ENCODE results near the gene SEMA6B. TPM values are rescaled to one million over a fixed set of nuclear protein-coding genes. Genes with fewer than 3 reads are reported as not detected.
A peak's percentile ranks its signal among the peaks of the same experiment; 100 is the strongest.

SEMA6B gene
- total and polyA plus RNA-seq, 10 of the 15 experiments (the other 5 are each of a cell fraction or from before 2014, with no cell fraction given): 0.13 TPM; not detected in 9

GRCh38 chr19:4581666-4582553, 22.4 kb upstream of the SEMA6B start:
- Histone ChIP-seq H3K4me2 (ENCODE audit: control insufficient read depth, insufficient read depth) (no peak overlapping the region), H3K36me3 (ENCODE audit: control insufficient read depth in 2 of 2, insufficient read depth in 2 of 2, low read length in 1 of 2) (no peaks in the 10 kb centered on the region), H3K79me2 (ENCODE audit: control insufficient read depth, insufficient read depth, low read length) (no peaks in the 10 kb centered on the region), H3K27me3 (replicated peaks in 1 of 2; ENCODE audit: control insufficient read depth in 2 of 2, insufficient read depth in 2 of 2, low read length in 1 of 2) (peaks cover 8 to 11% of the 10 kb centered on the region in 2 experiments), H4K20me1 (ENCODE audit: control insufficient read depth, insufficient read depth) (no peaks in the 10 kb centered on the region), H3K4me1 (ENCODE audit: control insufficient read depth, insufficient read depth, low read length) (no peaks in the 10 kb centered on the region), H3K9ac (ENCODE audit: control insufficient read depth, insufficient read depth, low read length) (no peak overlapping the region), H3K4me3 (no peak overlapping the region), H3K27ac (ENCODE audit: control insufficient read depth, insufficient read depth) (no peak overlapping the region), H2AFZ (ENCODE audit: control insufficient read depth, low read depth, low read length) (no peak overlapping the region), H3K9me3 (replicated peaks; ENCODE audit: control insufficient read depth, insufficient read depth, low read length) (no peaks in the 10 kb centered on the region)
- no peak for DNase-seq (ENCODE audit: low read depth, low spot score)
- ChIA-PET CTCF (interaction anchor here (0.7 kb wide), 1 partner anchor 53 kb away, joined by 3 read pairs; no protein-coding TSS in a partner anchor), RAD21 (ENCODE audit: unreplicated experiment) (interaction anchor here (0.7 kb wide), 1 partner anchor 58 kb away, joined by 4 read pairs; no protein-coding TSS in a partner anchor), POLR2A (interaction anchor here (0.6 kb wide), 1 partner anchor 16 kb away, joined by 3 read pairs; no protein-coding TSS in a partner anchor), SMC1A (ENCODE audit: uncharacterized antibody, unreplicated experiment) (no interaction called here)
- no peak for ATAC-seq
- no peak for FAIRE-seq
- in situ Hi-C loops (cut with MboI) (no loop called here), intact Hi-C loops (cut with micrococcal nuclease; ENCODE audit: unreplicated experiment) (no loop called here)
- no TSS peak for BruUV-seq (replicated peaks)
- WGBS (ENCODE audit: insufficient coverage, insufficient replicate concordance, low lambda C conversion rate, missing lambda C conversion rate): 13% methylated on average over 38 of the region's 57 CpGs
- TF ChIP-seq JUNB (IDR thresholded peaks at IDR 0.05): no peak
- peak in 1 of 2 experiments; percentile 18; a peak in 1 of 3 replicates for TF ChIP-seq EGR1 (IDR thresholded peaks at IDR 0.05; ENCODE audit: borderline replicate concordance in 1 of 2, low read depth in 2 of 2, low read length in 2 of 2)
- no peak for TF ChIP-seq CREB1 (IDR thresholded peaks at IDR 0.05; ENCODE audit: low read depth)
- peak; percentile 25 for TF ChIP-seq SP1 (IDR thresholded peaks at IDR 0.05; ENCODE audit: low read depth, low read length)
- peak; percentile 66 for TF ChIP-seq RUNX3 (IDR thresholded peaks at IDR 0.05; ENCODE audit: low read length)
- TF ChIP-seq YY1 (IDR thresholded peaks at IDR 0.05; ENCODE audit: low read depth, low read length): peak; percentile 45; the same call in 1 of the 2 replicates
- no peak for TF ChIP-seq E2F4 (IDR thresholded peaks at IDR 0.05; ENCODE audit: low read depth, low read length)
- TF ChIP-seq TCF3 (IDR thresholded peaks at IDR 0.05; ENCODE audit: borderline replicate concordance, insufficient read depth, low read depth, low read length): no peak
- no peak for TF ChIP-seq NKRF (conservative IDR thresholded peaks at IDR 0.05)
- no peak for TF ChIP-seq CEBPB (IDR thresholded peaks at IDR 0.05; ENCODE audit: borderline replicate concordance in 1 of 2, low read depth in 2 of 2, low read length in 2 of 2)
- TF ChIP-seq USF2 (IDR thresholded peaks at IDR 0.05; ENCODE audit: borderline replicate concordance, low read depth, low read length): no peak
- TF ChIP-seq ZBTB4 (CRISPR knock-in tag; IDR thresholded peaks at IDR 0.05): no peak
- TF ChIP-seq NR2C2 (IDR thresholded peaks at IDR 0.05; ENCODE audit: borderline replicate concordance, control insufficient read depth, insufficient read length, low read depth): no peak
- TF ChIP-seq NRF1 (conservative IDR thresholded peaks at IDR 0.05; ENCODE audit: low read depth, low read length): no peak

All from GM12878 (cell line).